HG03520 (cell line): ENCODE results near the gene APOM.
A peak's percentile ranks its signal among the peaks of the same experiment; 100 is the strongest.

ENCODE experiments used
- ATAC-seq: cut with Tn5 transposase; IDR thresholded peaks from one replicate; pipeline ENCODE4 v1.9.1; 2021; ENCODE audit warnings: mild to moderate bottlenecking, moderate library complexity; ENCODE audit not compliant: unreplicated experiment

The APOM gene

GRCh38 chr6:31655349-31656237, at the start of gene APOM:
APOM (plus strand) TSS chr6:31655894; CDS start chr6:31655967, 73 bp downstream.
- ATAC-seq, result no peak

- no peak for ATAC-seq
Observed at GRCh38 chr6:31607317-31607716, 48.4 kb upstream of the APOM start.

GRCh38 chr6:31609519-31610406, 45.9 kb upstream of the APOM start:
- ATAC-seq, result no peak

- no peak for ATAC-seq
Observed at GRCh38 chr6:31610968-31611367, 44.7 kb upstream of the APOM start.

DNA sequence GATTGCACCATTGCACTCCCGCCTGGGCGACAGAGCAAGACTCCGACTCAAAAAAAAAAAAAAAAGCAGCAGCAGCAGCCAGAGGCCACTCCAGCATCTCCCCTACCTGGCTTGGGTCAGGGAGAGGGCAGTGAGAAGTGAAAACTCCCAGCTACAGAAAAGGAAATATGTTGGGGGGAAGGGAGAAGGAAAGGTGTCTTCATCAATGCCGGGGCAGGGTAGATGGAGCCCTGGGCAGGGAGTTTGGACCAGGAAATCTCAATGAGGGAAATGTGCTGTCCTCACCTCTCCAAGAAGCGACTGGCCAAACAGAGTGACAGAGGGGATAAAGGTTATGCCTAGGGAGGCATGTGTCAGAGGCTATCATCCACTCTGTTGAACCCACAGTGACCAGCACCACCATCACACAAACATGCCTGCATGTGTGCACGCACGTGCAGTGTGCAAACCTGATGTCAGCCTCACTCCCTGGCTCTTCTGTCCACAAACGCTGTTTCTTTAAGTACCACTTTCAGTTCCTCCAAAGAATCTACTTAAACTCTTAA, 41.5 kb upstream of the APOM start:
- no peak for ATAC-seq

- no peak for ATAC-seq
Observed at GRCh38 chr6:31614684-31615578, 40.8 kb upstream of the APOM start, which contains the start of gene AIF1. AIF1 (plus strand) TSS chr6:31615234; CDS start chr6:31615330, 96 bp downstream.

- no peak for ATAC-seq
Observed at GRCh38 chr6:31615748-31616147, 39.9 kb upstream of the APOM start.

DNA sequence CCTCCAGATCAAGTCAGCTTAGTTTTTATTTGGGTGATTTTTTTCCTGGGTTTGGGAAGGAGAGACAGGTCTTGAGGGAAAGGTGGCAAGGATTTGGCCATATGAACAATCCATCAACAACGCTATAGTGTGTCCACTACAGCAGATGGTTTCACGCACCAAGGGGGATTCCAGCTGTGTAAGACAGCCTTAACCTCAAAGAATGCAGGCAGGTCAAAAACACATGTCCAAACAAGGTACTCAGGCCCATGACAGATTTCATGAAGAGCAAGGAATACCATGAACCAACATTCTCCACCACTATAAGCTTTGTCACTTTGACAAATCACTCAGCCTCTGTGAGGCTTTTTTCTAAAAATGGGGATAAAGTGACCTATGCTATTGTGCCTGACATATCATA, 38.7 kb upstream of the APOM start:
- no peak for ATAC-seq

GRCh38 chr6:31619805-31620585, 35.7 kb upstream of the APOM start:
- ATAC-seq, result peak; percentile 67

- peak; percentile 37 for ATAC-seq
Observed at GRCh38 chr6:31620586-31621319, 34.9 kb upstream of the APOM start, which contains the start of gene PRRC2A. PRRC2A (plus strand) TSS chr6:31620715; CDS start chr6:31622790, 2,075 bp downstream.

DNA sequence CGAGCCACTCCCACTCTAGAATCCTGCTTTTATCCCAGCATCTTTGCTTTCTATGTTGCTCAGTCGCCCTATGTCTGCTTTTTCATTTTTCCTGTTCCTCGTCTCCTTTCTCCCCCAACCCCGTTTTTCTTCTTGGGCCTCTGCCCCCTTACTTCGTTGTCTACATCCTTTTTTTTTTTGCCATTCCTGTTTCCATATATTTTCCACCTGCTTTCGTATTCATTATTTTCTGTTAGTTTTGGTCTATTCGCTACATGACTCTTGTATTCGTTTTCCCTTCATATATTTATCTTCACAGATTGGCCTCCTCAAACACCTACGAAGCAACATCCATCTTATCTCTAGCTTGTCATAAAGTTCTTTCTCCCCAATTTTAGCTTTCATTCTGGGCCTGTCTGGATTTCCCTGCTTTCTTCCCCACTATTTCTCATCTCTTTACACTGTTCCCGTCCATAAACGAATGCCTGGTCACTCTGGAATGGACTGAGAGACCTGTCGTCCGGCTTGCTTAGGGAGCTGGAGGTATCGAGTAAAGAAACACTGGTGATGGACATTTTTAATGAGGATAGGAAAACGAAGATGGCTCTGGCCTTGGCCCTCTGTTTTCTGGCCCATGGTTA, 34.3 kb upstream of the APOM start:
- ATAC-seq, result no peak

DNA sequence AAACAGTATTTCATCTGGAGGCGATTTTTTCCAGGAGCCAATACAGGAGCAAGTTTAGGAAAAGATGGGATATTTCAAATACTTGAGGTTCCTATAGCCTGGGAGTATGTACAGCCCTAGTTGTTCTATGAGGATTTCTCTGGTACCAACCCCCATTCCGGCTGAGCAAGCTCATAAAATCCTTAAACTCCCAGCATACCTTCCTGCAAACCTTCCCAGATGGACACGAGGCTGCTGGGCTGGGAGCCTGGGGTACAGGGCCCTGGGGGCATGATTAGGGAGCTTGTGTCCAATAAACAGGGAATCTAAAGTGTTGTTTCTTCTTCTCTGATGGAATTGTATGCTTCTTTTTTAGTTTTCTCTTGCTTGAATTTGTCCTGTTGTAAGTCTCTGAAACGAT, 33.7 kb upstream of the APOM start:
- ATAC-seq, result no peak

DNA sequence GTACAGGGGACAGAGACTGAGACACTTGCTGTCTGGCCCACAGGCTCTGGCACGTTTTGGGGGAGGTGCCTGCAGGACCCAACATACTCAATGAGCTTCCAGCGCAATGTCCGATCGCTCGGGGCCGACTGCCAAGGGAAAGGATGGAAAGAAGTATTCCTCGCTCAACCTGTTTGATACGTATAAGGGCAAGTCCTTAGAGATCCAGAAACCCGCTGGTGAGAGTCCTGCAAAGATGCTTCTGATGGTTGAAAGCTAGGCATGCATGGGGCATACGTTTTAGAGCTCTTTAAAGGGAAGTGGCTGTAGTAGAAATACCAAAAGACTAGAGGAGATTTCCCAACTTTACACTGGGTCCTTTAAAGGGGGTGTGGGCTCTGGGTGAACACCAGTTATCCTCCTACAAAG, 33.0 kb upstream of the APOM start:
- ATAC-seq, result no peak

GRCh38 chr6:31624070-31624469, 31.6 kb upstream of the APOM start:
- ATAC-seq, result no peak

- no peak for ATAC-seq
Observed at GRCh38 chr6:31626952-31627351, 28.7 kb upstream of the APOM start.

DNA sequence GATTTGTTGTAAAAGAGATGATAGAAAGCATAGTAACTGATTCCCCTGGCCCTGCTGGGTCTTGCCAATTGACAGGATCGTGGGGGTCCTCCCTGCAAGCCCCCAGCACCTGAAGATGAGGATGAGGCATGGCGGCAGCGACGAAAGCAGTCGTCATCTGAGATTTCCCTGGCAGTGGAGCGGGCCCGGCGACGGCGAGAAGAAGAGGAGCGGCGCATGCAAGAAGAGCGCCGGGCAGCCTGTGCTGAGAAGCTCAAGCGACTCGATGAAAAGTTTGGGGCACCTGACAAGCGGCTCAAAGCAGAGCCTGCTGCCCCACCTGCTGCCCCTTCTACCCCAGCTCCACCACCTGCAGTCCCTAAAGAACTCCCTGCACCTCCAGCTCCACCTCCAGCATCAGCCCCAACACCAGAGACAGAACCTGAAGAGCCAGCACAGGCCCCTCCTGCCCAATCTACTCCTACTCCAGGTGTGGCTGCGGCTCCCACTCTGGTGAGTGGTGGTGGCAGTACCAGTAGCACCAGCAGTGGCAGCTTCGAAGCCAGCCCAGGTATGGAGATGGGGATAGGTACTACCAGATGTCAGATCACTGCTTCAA, 27.9 kb upstream of the APOM start:
- ATAC-seq, result no peak

- ATAC-seq, result no peak
Observed at GRCh38 chr6:31629014-31629413, 26.7 kb upstream of the APOM start.
